Tibial nerve (tissue), 4 donors: Measurements from ENCODE around the gene GRB10.

Experiments used
- EP300 ChIP-seq, 2 donors: sonication (generic); formaldehyde crosslinking; IDR thresholded peaks; one replicate each; pipeline ENCODE4 v1.6.1; 2017; ENCODE audit warnings: antibody characterized with exemption in 2 of 2, mild to moderate bottlenecking in 1 of 2
- POLR2A ChIP-seq, 2 donors: fragments of 450-650 bp; IDR thresholded peaks; one replicate each; pipeline ENCODE4 v1.6.1; 2017; ENCODE audit warnings: antibody characterized with exemption in 2 of 2, mild to moderate bottlenecking in 2 of 2, moderate library complexity in 2 of 2
- TF ChIP-seq, protein P1 (sequence below), 5 experiments: fragments of 200-600 bp in 3 of 5; fragments of 450-650 bp in 2 of 5; sonication (generic) in 3 of 5; IDR thresholded peaks; one replicate each; pipeline ENCODE4 v1.5.1; 2016 to 2019; ENCODE audit warnings: antibody characterized with exemption in 5 of 5, mild to moderate bottlenecking in 3 of 5, moderate library complexity in 2 of 5

DNA sequence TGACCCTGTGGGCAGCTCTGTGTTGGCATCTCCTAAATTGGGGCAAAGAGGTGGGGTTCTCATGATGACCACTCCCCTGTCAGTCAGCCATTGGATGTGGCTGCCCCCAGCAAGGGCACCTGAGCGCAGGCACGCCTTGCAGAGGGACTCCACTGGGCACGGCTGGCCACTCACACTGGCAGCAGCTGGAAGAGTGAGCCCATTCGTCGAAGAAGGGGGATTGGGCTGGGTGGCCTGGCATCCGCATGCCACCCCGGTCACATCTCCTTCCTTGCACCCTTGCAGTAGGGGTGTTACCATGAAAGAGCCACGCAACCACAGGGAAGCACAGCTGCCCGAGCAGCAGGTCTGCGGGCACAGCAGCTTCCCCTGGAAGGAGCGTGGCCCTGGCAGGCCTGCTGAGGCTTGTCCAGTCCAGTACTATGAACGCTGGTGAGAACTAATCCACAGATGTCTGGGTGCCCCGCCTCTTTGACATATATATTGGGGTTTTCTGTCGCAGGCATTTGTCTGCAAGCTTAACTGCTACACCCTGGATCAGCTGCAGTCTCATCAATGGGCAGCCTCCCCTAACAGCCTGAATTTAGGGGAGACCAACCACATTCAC lies 25.7 kb upstream of the GRB10 start:
- no peak for TF ChIP-seq EP300 (IDR thresholded peaks at IDR 0.05)
- TF ChIP-seq, protein P1, sequence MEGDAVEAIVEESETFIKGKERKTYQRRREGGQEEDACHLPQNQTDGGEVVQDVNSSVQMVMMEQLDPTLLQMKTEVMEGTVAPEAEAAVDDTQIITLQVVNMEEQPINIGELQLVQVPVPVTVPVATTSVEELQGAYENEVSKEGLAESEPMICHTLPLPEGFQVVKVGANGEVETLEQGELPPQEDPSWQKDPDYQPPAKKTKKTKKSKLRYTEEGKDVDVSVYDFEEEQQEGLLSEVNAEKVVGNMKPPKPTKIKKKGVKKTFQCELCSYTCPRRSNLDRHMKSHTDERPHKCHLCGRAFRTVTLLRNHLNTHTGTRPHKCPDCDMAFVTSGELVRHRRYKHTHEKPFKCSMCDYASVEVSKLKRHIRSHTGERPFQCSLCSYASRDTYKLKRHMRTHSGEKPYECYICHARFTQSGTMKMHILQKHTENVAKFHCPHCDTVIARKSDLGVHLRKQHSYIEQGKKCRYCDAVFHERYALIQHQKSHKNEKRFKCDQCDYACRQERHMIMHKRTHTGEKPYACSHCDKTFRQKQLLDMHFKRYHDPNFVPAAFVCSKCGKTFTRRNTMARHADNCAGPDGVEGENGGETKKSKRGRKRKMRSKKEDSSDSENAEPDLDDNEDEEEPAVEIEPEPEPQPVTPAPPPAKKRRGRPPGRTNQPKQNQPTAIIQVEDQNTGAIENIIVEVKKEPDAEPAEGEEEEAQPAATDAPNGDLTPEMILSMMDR (IDR thresholded peaks at IDR 0.05) = no peak
- no peak for TF ChIP-seq POLR2A (IDR thresholded peaks at IDR 0.05)
